Body of pancreas (tissue), 4 donors: Measurements from ENCODE around the gene ANKRD35. TPM values are rescaled to one million over a fixed set of nuclear protein-coding genes. Genes with fewer than 3 reads are reported as not detected.

Experiments
- ATAC-seq: fragments of 150-250 bp; one replicate; pipeline ENCODE4 v1.9.1; 2016
- DNase-seq, 4 donors: peaks; one replicate each; pipeline ENCODE4 v3.0.0-alpha.2; 2019
- H3K27ac ChIP-seq, 4 donors: fragments of 200-600 bp; sonication (generic); 1 replicate in 3 of 4; 2 replicates in 1 of 4; pipeline versions ENCODE4 v1.5.1 to v1.6.1; 2016 to 2019; ENCODE audit warnings: mild to moderate bottlenecking in 1 of 4, mixed read lengths in 1 of 4, moderate library complexity in 1 of 4
- H3K27me3 ChIP-seq, 2 donors: fragments of 200-600 bp; sonication (generic); one replicate each; pipeline ENCODE4 v1.6.0; 2016; ENCODE audit warnings: mild to moderate bottlenecking in 1 of 2
- H3K36me3 ChIP-seq, 2 donors: fragments of 200-600 bp; sonication (generic); replicated peaks in 1 of 2; 2 replicates each; pipeline ENCODE4 v1.5.1; 2016; ENCODE audit warnings: low read depth in 2 of 2; ENCODE audit not compliant: insufficient read depth in 1 of 2
- H3K4me1 ChIP-seq: fragments of 200-600 bp; sonication (generic); one replicate; pipeline ENCODE4 v1.6.0; 2016
- H3K4me3 ChIP-seq, 2 donors: fragments of 200-600 bp; sonication (generic); 1 replicate in 1 of 2; 2 replicates in 1 of 2; pipeline ENCODE4 v1.5.1; 2016 to 2019
- H3K9me3 ChIP-seq, 3 donors: fragments of 200-600 bp; sonication (generic); 1 replicate in 2 of 3; 2 replicates in 1 of 3; pipeline ENCODE4 v1.5.1; 2016
- POLR2A ChIP-seq, 3 donors: fragments of 450-650 bp; IDR thresholded peaks; one replicate each; pipeline ENCODE4 v1.6.1; 2016; ENCODE audit warnings: antibody characterized with exemption in 3 of 3, mild to moderate bottlenecking in 2 of 3
- WGBS, 2 donors: methylation state at CpG; one replicate each; pipeline ENCODE4 v1.1.5; 2017; 5-methylcytosine and 5-hydroxymethylcytosine counted together
- intact Hi-C: fragments of 100-400 bp; cut with DNase I; formaldehyde crosslinking; loops from one replicate; pipeline ENCODE4 v1.15.1; 2023
- total RNA-seq, 2 donors: library from RNA; depleted of rRNA; stranded (reverse); fragments of >200 nt; gene quantifications; one replicate each; pipeline ENCODE4 v1.1.0, GENCODE V29; 2016
- TF ChIP-seq, protein P1 (sequence below), 7 experiments: fragments of 450-650 bp in 4 of 7; fragments of 200-600 bp in 3 of 7; sonication (generic) in 3 of 7; IDR thresholded peaks; one replicate each; pipeline ENCODE4 v1.5.1; 2016 to 2019; ENCODE audit warnings: antibody characterized with exemption in 7 of 7

ANKRD35 gene
- total RNA-seq, 2 donors from 2014 or later = 0.26 to 1.3 TPM

DNA sequence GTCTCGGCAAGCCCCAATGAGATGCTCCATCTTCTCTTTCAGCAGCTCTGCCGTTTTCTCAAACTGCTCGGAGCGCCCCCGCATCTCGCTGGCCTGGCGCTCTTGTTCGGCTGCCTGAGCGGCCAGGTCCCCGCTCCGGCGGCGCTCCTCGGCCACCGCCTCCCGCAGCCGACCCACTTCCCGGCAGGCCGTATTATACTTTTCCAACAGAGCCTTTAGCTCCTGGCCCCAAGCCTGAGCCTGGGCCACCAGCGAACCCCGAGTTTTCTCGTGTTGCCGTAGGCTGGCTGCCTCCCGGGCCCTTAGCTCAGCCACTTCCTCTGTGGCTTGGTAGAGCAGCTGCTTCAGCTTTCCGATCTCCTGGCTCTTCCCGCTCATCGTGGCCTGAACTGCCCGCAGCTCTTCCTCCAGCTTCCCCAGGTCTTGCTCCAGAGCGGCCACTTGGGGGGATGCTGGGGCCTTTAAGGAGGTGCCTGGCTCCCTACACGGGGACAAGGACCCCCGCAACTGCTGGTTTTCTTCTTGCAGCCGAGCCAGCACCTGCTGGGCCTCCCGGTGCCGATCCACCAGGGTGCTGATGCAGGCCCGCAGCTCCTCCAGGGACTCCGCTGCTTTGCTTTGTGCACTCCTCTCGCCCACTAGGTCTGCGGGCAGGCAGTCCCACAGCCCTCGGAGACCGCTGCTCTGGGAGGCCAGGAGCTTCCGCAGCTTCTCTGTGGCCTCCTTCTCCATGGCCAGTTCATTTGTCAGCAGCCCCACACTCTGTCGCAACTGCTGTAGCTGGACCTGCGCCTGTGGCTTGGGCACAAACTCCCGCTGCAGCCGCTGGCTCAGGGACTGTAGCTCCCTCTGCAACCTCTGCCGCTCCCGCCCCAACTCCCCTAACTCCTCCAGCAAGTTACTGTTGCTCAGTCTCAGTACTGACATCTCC, 13.4 kb downstream of the ANKRD35 start:
- peak in 3 of 4 donors; percentile 22 to 43 (median 42) for DNase-seq
- WGBS, 2 donors = 48 to 67% methylated on average over 44 to 47 of the region's 47 CpGs
- no peaks in the 10 kb centered on the region for H3K36me3 ChIP-seq
- peak overlapping the region in 2 of 4 donors; percentile 24 to 47 for H3K27ac ChIP-seq
- intact Hi-C loops = no loop called here
- H3K27me3 ChIP-seq = no peaks in the 10 kb centered on the region
- no peaks in the 10 kb centered on the region for H3K9me3 ChIP-seq
- no peaks in the 10 kb centered on the region for H3K4me1 ChIP-seq
- no peak for TF ChIP-seq POLR2A (IDR thresholded peaks at IDR 0.05)
- TF ChIP-seq, protein P1, sequence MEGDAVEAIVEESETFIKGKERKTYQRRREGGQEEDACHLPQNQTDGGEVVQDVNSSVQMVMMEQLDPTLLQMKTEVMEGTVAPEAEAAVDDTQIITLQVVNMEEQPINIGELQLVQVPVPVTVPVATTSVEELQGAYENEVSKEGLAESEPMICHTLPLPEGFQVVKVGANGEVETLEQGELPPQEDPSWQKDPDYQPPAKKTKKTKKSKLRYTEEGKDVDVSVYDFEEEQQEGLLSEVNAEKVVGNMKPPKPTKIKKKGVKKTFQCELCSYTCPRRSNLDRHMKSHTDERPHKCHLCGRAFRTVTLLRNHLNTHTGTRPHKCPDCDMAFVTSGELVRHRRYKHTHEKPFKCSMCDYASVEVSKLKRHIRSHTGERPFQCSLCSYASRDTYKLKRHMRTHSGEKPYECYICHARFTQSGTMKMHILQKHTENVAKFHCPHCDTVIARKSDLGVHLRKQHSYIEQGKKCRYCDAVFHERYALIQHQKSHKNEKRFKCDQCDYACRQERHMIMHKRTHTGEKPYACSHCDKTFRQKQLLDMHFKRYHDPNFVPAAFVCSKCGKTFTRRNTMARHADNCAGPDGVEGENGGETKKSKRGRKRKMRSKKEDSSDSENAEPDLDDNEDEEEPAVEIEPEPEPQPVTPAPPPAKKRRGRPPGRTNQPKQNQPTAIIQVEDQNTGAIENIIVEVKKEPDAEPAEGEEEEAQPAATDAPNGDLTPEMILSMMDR (IDR thresholded peaks at IDR 0.05) = no peak
- peak; percentile 33 for ATAC-seq
- H3K4me3 ChIP-seq = no peak overlapping the region

DNA sequence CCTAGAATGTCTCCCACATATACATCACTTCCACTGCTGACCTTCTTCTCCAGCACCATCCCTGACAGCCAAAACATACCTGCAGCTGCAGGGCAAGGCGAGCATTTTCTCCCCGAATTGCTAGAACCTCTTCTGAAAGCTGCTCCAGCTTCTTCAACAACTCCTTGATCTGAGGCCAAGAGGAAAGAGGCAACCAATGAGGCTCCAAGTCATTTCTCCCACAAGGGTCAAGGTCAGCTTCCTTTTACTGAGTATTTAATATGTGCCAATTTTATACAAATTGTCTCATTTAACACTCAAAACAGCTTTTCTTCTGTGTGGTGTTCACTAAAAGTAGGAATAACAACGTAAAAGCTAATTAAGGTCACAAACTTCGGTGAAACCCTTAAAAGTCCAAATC, 17.4 kb downstream of the ANKRD35 start:
- intact Hi-C loops = no loop called here
- H3K27me3 ChIP-seq = no peaks in the 10 kb centered on the region
- H3K9me3 ChIP-seq = no peaks in the 10 kb centered on the region
- TF ChIP-seq POLR2A (IDR thresholded peaks at IDR 0.05) = no peak
- TF ChIP-seq, protein P1 (IDR thresholded peaks at IDR 0.05) = no peak
- no peaks in the 10 kb centered on the region for H3K36me3 ChIP-seq
- no peak overlapping the region for H3K27ac ChIP-seq
- no peak overlapping the region for H3K4me3 ChIP-seq
- no peaks in the 10 kb centered on the region for H3K4me1 ChIP-seq
- no peak for DNase-seq
- ATAC-seq = no peak
- WGBS, 2 donors = 52 to 70% methylated on average over 4 of the region's 4 CpGs

DNA sequence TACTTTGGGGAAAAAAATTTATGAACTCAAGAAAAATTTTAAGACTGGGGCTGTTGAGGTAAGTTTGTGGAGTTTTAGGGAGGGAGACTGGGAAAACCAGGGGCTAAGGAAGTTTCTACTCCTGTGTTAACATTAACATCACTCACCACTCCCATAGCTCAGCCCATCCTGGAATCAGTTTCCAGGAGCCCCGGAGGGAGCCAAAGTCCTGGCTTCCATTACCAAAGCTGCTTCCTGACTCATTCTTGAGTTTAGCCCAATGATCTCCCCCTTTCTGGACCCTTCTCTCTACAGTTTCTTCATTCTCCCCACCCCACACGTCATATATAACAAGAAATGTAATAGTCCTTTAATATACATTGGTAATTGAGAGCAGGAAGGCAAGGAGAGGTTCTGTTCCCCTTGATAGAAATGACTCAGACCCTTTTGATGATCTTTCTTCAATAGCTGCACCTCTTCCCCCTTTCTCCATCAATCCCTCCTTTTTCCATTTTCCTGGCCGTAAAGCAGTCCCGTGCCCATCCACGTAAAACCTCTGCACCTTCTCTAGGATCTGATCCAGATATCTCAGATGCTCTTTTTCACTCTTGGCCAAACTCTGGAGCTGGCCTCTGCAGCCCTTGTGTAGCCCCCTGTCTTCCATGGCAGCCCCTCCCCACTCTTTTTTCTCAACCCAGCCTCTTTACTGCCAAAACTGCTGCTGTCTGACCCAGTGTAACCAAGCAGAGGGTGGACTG, 22.2 kb downstream of the ANKRD35 start:
- Histone ChIP-seq H3K4me3 (no peak overlapping the region), H3K27me3 (no peaks in the 10 kb centered on the region), H3K36me3 (no peaks in the 10 kb centered on the region), H3K9me3 (no peaks in the 10 kb centered on the region), H3K27ac (no peak overlapping the region), H3K4me1 (peaks cover 13% of the 10 kb centered on the region)
- no peak for ATAC-seq
- DNase-seq = no peak
- intact Hi-C loops = no loop called here
- TF ChIP-seq POLR2A (IDR thresholded peaks at IDR 0.05) = no peak
- TF ChIP-seq, protein P1 (IDR thresholded peaks at IDR 0.05) = no peak
- 68 to 77% methylated on average over 5 of the region's 5 CpGs for WGBS, 2 donors

DNA sequence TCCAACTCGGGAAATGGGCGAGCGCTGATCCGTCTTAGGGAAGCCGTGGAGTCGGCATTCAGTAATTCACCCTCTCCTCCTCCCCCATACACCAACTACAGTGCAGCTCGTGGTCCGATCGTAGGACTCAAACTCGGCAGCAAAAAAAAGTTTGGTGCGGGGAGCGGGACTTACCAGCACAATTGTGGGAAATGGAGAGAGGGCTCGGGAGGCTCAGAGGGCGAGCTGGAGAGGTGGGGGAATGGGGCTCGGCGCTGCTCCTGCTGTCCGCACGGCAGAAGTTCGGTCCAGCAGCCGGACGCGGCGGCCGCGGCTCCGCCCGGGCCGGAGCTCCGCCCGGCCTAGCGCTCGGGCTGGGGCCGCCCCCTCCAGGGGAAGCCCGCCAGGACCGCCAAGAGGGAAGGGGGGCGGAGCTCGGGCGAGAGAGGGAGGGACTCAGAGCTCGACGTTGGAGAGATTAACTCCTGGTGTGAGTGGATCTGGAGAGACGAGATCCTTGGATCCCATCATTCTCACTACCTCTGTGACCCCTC, 26.1 kb downstream of the ANKRD35 start:
- peak overlapping the region; percentile 84 to 91 (median 88) for H3K27ac ChIP-seq
- H3K27me3 ChIP-seq = no peaks in the 10 kb centered on the region
- H3K4me3 ChIP-seq = peak overlapping the region; percentile 85 to 95
- intact Hi-C loops = no loop called here
- peaks cover 0 to 8% of the 10 kb centered on the region in 2 donors for H3K36me3 ChIP-seq
- peaks cover 27% of the 10 kb centered on the region for H3K4me1 ChIP-seq
- ATAC-seq (peak; percentile 87), DNase-seq (peak; percentile 92 to 95 (median 93))
- 0 to 1% methylated on average over 16 to 41 of the region's 41 CpGs for WGBS, 2 donors
- no peaks in the 10 kb centered on the region for H3K9me3 ChIP-seq
- TF ChIP-seq, protein P1 (IDR thresholded peaks at IDR 0.05) = peak in 4 of 7 experiments; percentile 9 to 25 (median 18)
- TF ChIP-seq POLR2A (IDR thresholded peaks at IDR 0.05) = peak; percentile 75 to 83 (median 82)
